SK-MEL-5 (cell line): ENCODE results near the gene DIPK1C. TPM values are rescaled to one million over a fixed set of nuclear protein-coding genes. Genes with fewer than 3 reads are reported as not detected.

Experiments
- DNase-seq: peaks from one replicate; pipeline ENCODE4 v3.0.0-alpha.2; 2016; ENCODE audit warnings: low read depth, low spot score
- in situ Hi-C: cut with HindIII; loops from 2 replicates; pipeline ENCODE4 v1.10.0; 2016; ENCODE audit warnings: low sequenced_read_pairs, high pct_unique_total_duplicates, low pct_unique_long_range_greater_than_20kb
- total RNA-seq: library from RNA; depleted of rRNA; stranded (reverse); fragments of >200 nt; shearing (Covaris generic); gene quantifications from 2 replicates; pipeline ENCODE4 v1.2.3, GENCODE V29; 2014

Gene DIPK1C
- total RNA-seq, 1 experiment from 2014 or later = 17.3 TPM

- peak; percentile 77 for DNase-seq
- in situ Hi-C loops = loop anchor here (10.0 kb wide), 1 partner anchor 95 kb away; no protein-coding TSS in a partner anchor
Observed at GRCh38 chr18:74459889-74460288, 2.8 kb upstream of the DIPK1C start.

- DNase-seq = peak; percentile 96
- in situ Hi-C loops = loop anchor here (10.0 kb wide), 1 partner anchor 93 kb away; no protein-coding TSS in a partner anchor
Observed at GRCh38 chr18:74457725-74458421, 765 bp upstream of the DIPK1C start.

- in situ Hi-C loops = loop anchor here (10.0 kb wide), 1 partner anchor 92 kb away; no protein-coding TSS in a partner anchor
- DNase-seq = no peak
Observed at GRCh38 chr18:74456349-74457042, 612 bp downstream of the DIPK1C start.

GRCh38 chr18:74456017-74456348, 1.1 kb downstream of the DIPK1C start:
- in situ Hi-C loops = loop anchor here (10.0 kb wide), 1 partner anchor 91 kb away; no protein-coding TSS in a partner anchor
- DNase-seq = no peak

GRCh38 chr18:74455386-74455785, 1.7 kb downstream of the DIPK1C start:
- DNase-seq = no peak
- in situ Hi-C loops = loop anchor here (10.0 kb wide), 1 partner anchor 91 kb away; no protein-coding TSS in a partner anchor

GRCh38 chr18:74454279-74454751, 2.8 kb downstream of the DIPK1C start:
- in situ Hi-C loops = loop anchor here (10.0 kb wide), 1 partner anchor 90 kb away; no protein-coding TSS in a partner anchor
- DNase-seq = peak; percentile 37

- in situ Hi-C loops = loop anchor here (10.0 kb wide), 1 partner anchor 89 kb away; no protein-coding TSS in a partner anchor
Observed at GRCh38 chr18:74453642-74454198, 3.4 kb downstream of the DIPK1C start.

GRCh38 chr18:74453016-74453566, 4.0 kb downstream of the DIPK1C start:
- no peak for DNase-seq
- in situ Hi-C loops = loop anchor here (10.0 kb wide), 1 partner anchor 88 kb away; no protein-coding TSS in a partner anchor

More at GRCh38 chr18:74453642-74454198, 3.4 kb downstream of the DIPK1C start:
- DNase-seq = no peak

- in situ Hi-C loops = loop anchor here (10.0 kb wide), 1 partner anchor 86 kb away; no protein-coding TSS in a partner anchor
- DNase-seq = no peak
Observed at GRCh38 chr18:74451148-74451547, 6.0 kb downstream of the DIPK1C start.

GRCh38 chr18:74450626-74451025, 6.5 kb downstream of the DIPK1C start:
- in situ Hi-C loops = loop anchor here (10.0 kb wide), 1 partner anchor 86 kb away; no protein-coding TSS in a partner anchor
- no peak for DNase-seq

- DNase-seq = no peak
- in situ Hi-C loops = no loop called here
Observed at GRCh38 chr18:74447404-74448152, 9.5 kb downstream of the DIPK1C start.

GRCh38 chr18:74446631-74447403, 10.3 kb downstream of the DIPK1C start:
- in situ Hi-C loops = no loop called here
- DNase-seq = no peak

- no peak for DNase-seq
- in situ Hi-C loops = no loop called here
Observed at GRCh38 chr18:74446178-74446577, 10.9 kb downstream of the DIPK1C start.

GRCh38 chr18:74445585-74445984, 11.5 kb downstream of the DIPK1C start:
- no peak for DNase-seq
- in situ Hi-C loops = no loop called here

- no peak for DNase-seq
- in situ Hi-C loops = no loop called here
Observed at GRCh38 chr18:74444104-74444503, 13.0 kb downstream of the DIPK1C start.

GRCh38 chr18:74440808-74441427, 16.2 kb downstream of the DIPK1C start:
- in situ Hi-C loops = no loop called here
- DNase-seq = no peak
